Glomerular endothelial cell (primary cell): Measurements from ENCODE around the gene PROM1. TPM values are rescaled to one million over a fixed set of nuclear protein-coding genes. Genes with fewer than 3 reads are reported as not detected.

Experiments
- DNase-seq: peaks from one replicate; pipeline ENCODE4 v3.0.0-alpha.2; 2011; ENCODE audit warnings: low read depth, low spot score; ENCODE audit errors: extremely low read depth
- total RNA-seq: library from RNA; depleted of rRNA; stranded (reverse); fragments of >200 nt; gene quantifications from 2 replicates; pipeline ENCODE4 v1.2.3, GENCODE V29; 2015

PROM1 gene
- total RNA-seq, 1 donor from 2014 or later, result 5.4 TPM

GRCh38 chr4:16066586-16067128 is 17.2 kb downstream of the PROM1 start:
- no peak for DNase-seq

- DNase-seq, result no peak
Observed at GRCh38 chr4:16065066-16065465, 18.8 kb downstream of the PROM1 start.

GRCh38 chr4:16062601-16063000 is 21.2 kb downstream of the PROM1 start:
- no peak for DNase-seq

GRCh38 chr4:16056681-16057385 is 27.0 kb downstream of the PROM1 start:
- DNase-seq, result no peak

- no peak for DNase-seq
Observed at GRCh38 chr4:16055873-16056272, 27.9 kb downstream of the PROM1 start.

- DNase-seq, result no peak
Observed at GRCh38 chr4:16055471-16055870, 28.4 kb downstream of the PROM1 start.

GRCh38 chr4:16052939-16053338 is 30.9 kb downstream of the PROM1 start:
- DNase-seq, result no peak

GRCh38 chr4:16051980-16052379 is 31.8 kb downstream of the PROM1 start:
- DNase-seq, result no peak

- no peak for DNase-seq
Observed at GRCh38 chr4:16051132-16051531, 32.7 kb downstream of the PROM1 start.

- no peak for DNase-seq
Observed at GRCh38 chr4:16050669-16051068, 33.2 kb downstream of the PROM1 start.

- no peak for DNase-seq
Observed at GRCh38 chr4:16048619-16049419, 35.0 kb downstream of the PROM1 start.

GRCh38 chr4:16045687-16046086 is 38.1 kb downstream of the PROM1 start:
- no peak for DNase-seq

GRCh38 chr4:16043642-16044498 is 40.0 kb downstream of the PROM1 start:
- DNase-seq, result no peak

- DNase-seq, result no peak
Observed at GRCh38 chr4:16039139-16039538, 44.7 kb downstream of the PROM1 start.

GRCh38 chr4:16037901-16038300 is 45.9 kb downstream of the PROM1 start:
- DNase-seq, result no peak

GRCh38 chr4:16035843-16036242 is 48.0 kb downstream of the PROM1 start:
- no peak for DNase-seq

- no peak for DNase-seq
Observed at GRCh38 chr4:16034010-16034748, 49.6 kb downstream of the PROM1 start.

- no peak for DNase-seq
Observed at GRCh38 chr4:16032396-16032770, 51.4 kb downstream of the PROM1 start.

- DNase-seq, result no peak
Observed at GRCh38 chr4:16031546-16032395, 52.1 kb downstream of the PROM1 start.
